MM.1S (cell line): ENCODE results near the gene HOATZ.

Experiments used
- DNase-seq: peaks from one replicate; pipeline ENCODE4 v3.0.0-alpha.2; 2015
- H2AFZ ChIP-seq: fragments of 300-600 bp; sonication (generic); 2 replicates; pipeline ENCODE4 v1.6.0; 2016; ENCODE audit warnings: antibody characterized with exemption, low read length
- H3F3A ChIP-seq: fragments of 300-600 bp; sonication (generic); 2 replicates; pipeline ENCODE4 v1.6.1; 2016; ENCODE audit warnings: mild to moderate bottlenecking, antibody characterized with exemption, low read length, moderate library complexity, mixed read lengths; ENCODE audit not compliant: insufficient read depth
- H3K27ac ChIP-seq: fragments of 300-600 bp; sonication (generic); 2 replicates; pipeline ENCODE4 v1.5.1; 2016; ENCODE audit warnings: mild to moderate bottlenecking, low read length
- H3K27me3 ChIP-seq: fragments of 300-600 bp; sonication (generic); replicated peaks from 2 replicates; pipeline ENCODE4 v1.6.0; 2016; ENCODE audit warnings: low read length; ENCODE audit not compliant: insufficient read depth
- H3K36me3 ChIP-seq: fragments of 300-600 bp; sonication (generic); replicated peaks from 2 replicates; pipeline ENCODE4 v1.6.1; 2016; ENCODE audit warnings: mild to moderate bottlenecking, low read length, mixed read lengths; ENCODE audit not compliant: insufficient read depth
- H3K4me1 ChIP-seq: fragments of 300-600 bp; sonication (generic); 2 replicates; pipeline ENCODE4 v1.6.1; 2016; ENCODE audit warnings: low read length, mixed read lengths
- H3K4me2 ChIP-seq: fragments of 300-600 bp; sonication (generic); 2 replicates; pipeline ENCODE4 v1.6.0; 2016; ENCODE audit warnings: low read depth, low read length
- H3K4me3 ChIP-seq: fragments of 300-600 bp; sonication (generic); 2 replicates; pipeline ENCODE4 v1.5.1; 2016; ENCODE audit warnings: low read length, mixed read lengths
- H3K79me2 ChIP-seq: fragments of 300-600 bp; sonication (generic); 2 replicates; pipeline ENCODE4 v1.6.1; 2016; ENCODE audit warnings: mixed run types, low read length, mixed read lengths
- H3K9ac ChIP-seq: fragments of 300-600 bp; sonication (generic); 2 replicates; pipeline ENCODE4 v1.6.1; 2016; ENCODE audit warnings: low read length, mixed read lengths
- H3K9me2 ChIP-seq: fragments of 300-600 bp; sonication (generic); replicated peaks from 2 replicates; pipeline ENCODE4 v1.6.1; 2016; ENCODE audit warnings: mild to moderate bottlenecking, low read length, mixed read lengths; ENCODE audit not compliant: insufficient read depth
- H3K9me3 ChIP-seq: fragments of 300-600 bp; sonication (generic); replicated peaks from 2 replicates; pipeline ENCODE4 v1.6.1; 2016; ENCODE audit warnings: mild to moderate bottlenecking, low read length, mixed read lengths; ENCODE audit not compliant: insufficient read depth
- H4K20me1 ChIP-seq: fragments of 300-600 bp; sonication (generic); 2 replicates; pipeline ENCODE4 v1.6.1; 2016; ENCODE audit warnings: mild to moderate bottlenecking, low read length, moderate library complexity, mixed read lengths; ENCODE audit not compliant: insufficient read depth
- CTCF ChIP-seq: fragments of 300-600 bp; sonication (generic); IDR thresholded peaks from 2 replicates; pipeline ENCODE4 v1.5.1; 2016; ENCODE audit warnings: antibody characterized with exemption, low read length, mixed read lengths
- EZH2 ChIP-seq: fragments of 300-600 bp; sonication (generic); optimal IDR thresholded peaks from 2 replicates; pipeline ENCODE3; 2017; ENCODE audit warnings: low read depth, mild to moderate bottlenecking, antibody characterized with exemption, low read length, mixed read lengths
- EZH2phosphoT487 ChIP-seq: fragments of 300-600 bp; sonication (generic); IDR thresholded peaks from 2 replicates; pipeline ENCODE4 v1.6.1; 2018; ENCODE audit warnings: antibody characterized with exemption, low read length

Gene HOATZ

GRCh38 chr11:111530091-111530490, 15.5 kb downstream of the HOATZ start:
- Histone ChIP-seq H3K9me2 (no peaks in the 10 kb centered on the region), H3F3A (peaks cover 24% of the 10 kb centered on the region), H3K9ac (no peak overlapping the region), H2AFZ (no peak overlapping the region), H3K27me3 (no peaks in the 10 kb centered on the region), H3K4me3 (no peak overlapping the region), H4K20me1 (no peaks in the 10 kb centered on the region), H3K9me3 (no peaks in the 10 kb centered on the region), H3K27ac (no peak overlapping the region), H3K36me3 (no peaks in the 10 kb centered on the region), H3K4me1 (peaks cover 36% of the 10 kb centered on the region), H3K4me2 (no peak overlapping the region), H3K79me2 (no peaks in the 10 kb centered on the region)
- no peak for DNase-seq
- TF ChIP-seq CTCF (no peak), EZH2 (no peak), EZH2phosphoT487 (no peak)

GRCh38 chr11:111531136-111531535, 16.6 kb downstream of the HOATZ start:
- no peaks in the 10 kb centered on the region for H3K79me2 ChIP-seq
- peak overlapping the region; percentile 55 for H3K4me2 ChIP-seq
- peak overlapping the region; percentile 39; the same call in 1 of the 2 replicates for H3K9ac ChIP-seq
- H4K20me1 ChIP-seq: no peaks in the 10 kb centered on the region
- peak overlapping the region; percentile 7; the same call in 1 of the 2 replicates for H3K4me3 ChIP-seq
- no peaks in the 10 kb centered on the region for H3K9me2 ChIP-seq
- peaks cover 24% of the 10 kb centered on the region for H3F3A ChIP-seq
- H3K27me3 ChIP-seq: no peaks in the 10 kb centered on the region
- H3K9me3 ChIP-seq: no peaks in the 10 kb centered on the region
- peaks cover 33% of the 10 kb centered on the region for H3K4me1 ChIP-seq
- peak overlapping the region; percentile 88; the same call in 1 of the 2 replicates for H3K27ac ChIP-seq
- peak overlapping the region; percentile 12; the same call in 1 of the 2 replicates for H2AFZ ChIP-seq
- DNase-seq: no peak
- TF ChIP-seq EZH2phosphoT487 (no peak), EZH2 (no peak), CTCF (no peak)
- H3K36me3 ChIP-seq: no peaks in the 10 kb centered on the region

DNA sequence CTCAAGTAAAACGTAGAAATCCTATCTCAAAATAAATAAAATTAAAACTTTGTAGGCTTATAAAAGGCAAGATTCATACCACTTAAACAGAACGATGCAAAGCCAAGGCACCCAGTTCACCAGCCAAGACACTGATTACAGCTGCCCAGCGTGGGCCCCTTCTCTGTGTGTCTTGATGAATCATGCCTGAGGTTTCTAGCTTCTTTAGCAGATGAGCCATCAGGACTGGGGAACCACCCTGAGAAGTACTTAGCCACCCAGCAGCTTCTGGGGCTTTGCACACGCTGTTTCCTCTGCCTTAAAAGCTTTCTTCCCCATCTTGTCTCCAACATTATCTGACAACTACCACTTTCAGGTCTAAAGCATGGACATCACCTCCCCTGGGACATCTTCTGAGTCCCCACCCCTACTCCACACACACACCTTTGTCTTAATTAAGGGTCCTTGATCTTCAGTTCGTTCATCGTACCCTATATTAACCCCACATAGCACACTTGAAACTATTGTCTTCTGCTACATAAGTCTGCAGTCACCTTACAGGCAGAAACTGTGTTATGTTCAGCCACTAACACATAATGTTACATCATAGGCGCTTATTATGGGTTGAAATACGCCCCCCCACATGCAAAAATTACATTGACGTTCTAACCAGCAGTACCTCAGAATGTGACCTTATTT, 17.2 kb downstream of the HOATZ start:
- Histone ChIP-seq H3K79me2 (no peaks in the 10 kb centered on the region), H3K4me3 (peak overlapping the region; percentile 23; the same call in 1 of the 2 replicates), H3K27me3 (no peaks in the 10 kb centered on the region), H3K4me2 (peak overlapping the region; percentile 55), H3K36me3 (no peaks in the 10 kb centered on the region), H3K9me3 (no peaks in the 10 kb centered on the region), H3K4me1 (peaks cover 26% of the 10 kb centered on the region), H3K27ac (peak overlapping the region; percentile 88), H3F3A (peaks cover 24% of the 10 kb centered on the region), H4K20me1 (no peaks in the 10 kb centered on the region), H3K9ac (peak overlapping the region; percentile 39; the same call in 1 of the 2 replicates), H2AFZ (peak overlapping the region; percentile 51), H3K9me2 (no peaks in the 10 kb centered on the region)
- DNase-seq: peak; percentile 91
- TF ChIP-seq CTCF (no peak), EZH2 (no peak), EZH2phosphoT487 (no peak)
